ENCODE data around the gene SMG7.
"Not testable (repeated sequence)": the region's sequence is repeated elsewhere in the genome, so short reads cannot be mapped to it uniquely, and the experiment has no call there.

The SMG7 gene

GRCh38 chr1:183472488-183473216 is at the start of gene SMG7:
TSS of gene SMG7 (plus strand) at chr1:183472499. CDS start at chr1:183472621, 122 bp downstream.
- in situ Hi-C loops (cut with MboI; ENCODE audit: low sequenced_read_pairs) = loop anchor here (10.0 kb wide), 1 partner anchor 152 kb away; no protein-coding TSS in a partner anchor

- in situ Hi-C loops (cut with MboI; ENCODE audit: low sequenced_read_pairs) = no loop called here
These were observed 48.8 kb upstream of the SMG7 start for GRCh38 chr1:183423541-183423940.

GRCh38 chr1:183424691-183425090 is 47.6 kb upstream of the SMG7 start:
- in situ Hi-C loops (cut with MboI; ENCODE audit: low sequenced_read_pairs) = no loop called here

GRCh38 chr1:183427591-183427990 is 44.7 kb upstream of the SMG7 start:
- in situ Hi-C loops (cut with MboI; ENCODE audit: low sequenced_read_pairs) = not testable (repeated sequence)

- in situ Hi-C loops (cut with MboI; ENCODE audit: low sequenced_read_pairs) = no loop called here
These were observed 40.3 kb upstream of the SMG7 start for GRCh38 chr1:183431840-183432547.

- in situ Hi-C loops (cut with MboI; ENCODE audit: low sequenced_read_pairs) = no loop called here
These were observed 39.8 kb upstream of the SMG7 start for GRCh38 chr1:183432548-183432875.

- in situ Hi-C loops (cut with MboI; ENCODE audit: low sequenced_read_pairs) = no loop called here
These were observed 38.6 kb upstream of the SMG7 start for GRCh38 chr1:183433703-183434102.

- in situ Hi-C loops (cut with MboI; ENCODE audit: low sequenced_read_pairs) = no loop called here
These were observed 36.8 kb upstream of the SMG7 start for GRCh38 chr1:183435497-183435896.

- in situ Hi-C loops (cut with MboI; ENCODE audit: low sequenced_read_pairs) = no loop called here
These were observed 34.2 kb upstream of the SMG7 start for GRCh38 chr1:183438060-183438459.

- in situ Hi-C loops (cut with MboI; ENCODE audit: low sequenced_read_pairs) = no loop called here
These were observed 29.3 kb upstream of the SMG7 start for GRCh38 chr1:183443011-183443410.

GRCh38 chr1:183443466-183443865 is 28.8 kb upstream of the SMG7 start:
- in situ Hi-C loops (cut with MboI; ENCODE audit: low sequenced_read_pairs) = no loop called here

- in situ Hi-C loops (cut with MboI; ENCODE audit: low sequenced_read_pairs) = no loop called here
These were observed 28.1 kb upstream of the SMG7 start for GRCh38 chr1:183444243-183444642.

GRCh38 chr1:183449223-183449770 is 23.0 kb upstream of the SMG7 start:
- in situ Hi-C loops (cut with MboI; ENCODE audit: low sequenced_read_pairs) = no loop called here

GRCh38 chr1:183450093-183450492 is 22.2 kb upstream of the SMG7 start:
- in situ Hi-C loops (cut with MboI; ENCODE audit: low sequenced_read_pairs) = no loop called here

GRCh38 chr1:183454377-183454776 is 17.9 kb upstream of the SMG7 start:
- in situ Hi-C loops (cut with MboI; ENCODE audit: low sequenced_read_pairs) = no loop called here

GRCh38 chr1:183456826-183457225 is 15.5 kb upstream of the SMG7 start:
- in situ Hi-C loops (cut with MboI; ENCODE audit: low sequenced_read_pairs) = no loop called here

GRCh38 chr1:183457449-183457848 is 14.8 kb upstream of the SMG7 start:
- in situ Hi-C loops (cut with MboI; ENCODE audit: low sequenced_read_pairs) = no loop called here

GRCh38 chr1:183460596-183460995 is 11.7 kb upstream of the SMG7 start:
- in situ Hi-C loops (cut with MboI; ENCODE audit: low sequenced_read_pairs) = no loop called here

- in situ Hi-C loops (cut with MboI; ENCODE audit: low sequenced_read_pairs) = no loop called here
These were observed 10.9 kb upstream of the SMG7 start for GRCh38 chr1:183461350-183461749.

- in situ Hi-C loops (cut with MboI; ENCODE audit: low sequenced_read_pairs) = no loop called here
These were observed 8.7 kb upstream of the SMG7 start for GRCh38 chr1:183463566-183463965.

GRCh38 chr1:183466781-183467180 is 5.5 kb upstream of the SMG7 start:
- in situ Hi-C loops (cut with MboI; ENCODE audit: low sequenced_read_pairs) = no loop called here

- in situ Hi-C loops (cut with MboI; ENCODE audit: low sequenced_read_pairs) = no loop called here
These were observed 4.6 kb upstream of the SMG7 start for GRCh38 chr1:183467687-183468086.

Data from HL-60/S4 (cell line).